ENCODE measurements around the gene EFNB2. TPM values are rescaled to one million over a fixed set of nuclear protein-coding genes. Genes with fewer than 3 reads are reported as not detected.

Gene EFNB2
- total RNA-seq, 1 experiment from 2014 or later = 0.24 TPM

GRCh38 chr13:106493533-106494220 is 41.8 kb downstream of the EFNB2 start:
- in situ Hi-C loops (cut with HindIII; ENCODE audit: low pct_unique_long_range_greater_than_20kb, low sequenced_read_pairs) = no loop called here
- DNase-seq (ENCODE audit: low read depth, low spot score) = no peak

DNA sequence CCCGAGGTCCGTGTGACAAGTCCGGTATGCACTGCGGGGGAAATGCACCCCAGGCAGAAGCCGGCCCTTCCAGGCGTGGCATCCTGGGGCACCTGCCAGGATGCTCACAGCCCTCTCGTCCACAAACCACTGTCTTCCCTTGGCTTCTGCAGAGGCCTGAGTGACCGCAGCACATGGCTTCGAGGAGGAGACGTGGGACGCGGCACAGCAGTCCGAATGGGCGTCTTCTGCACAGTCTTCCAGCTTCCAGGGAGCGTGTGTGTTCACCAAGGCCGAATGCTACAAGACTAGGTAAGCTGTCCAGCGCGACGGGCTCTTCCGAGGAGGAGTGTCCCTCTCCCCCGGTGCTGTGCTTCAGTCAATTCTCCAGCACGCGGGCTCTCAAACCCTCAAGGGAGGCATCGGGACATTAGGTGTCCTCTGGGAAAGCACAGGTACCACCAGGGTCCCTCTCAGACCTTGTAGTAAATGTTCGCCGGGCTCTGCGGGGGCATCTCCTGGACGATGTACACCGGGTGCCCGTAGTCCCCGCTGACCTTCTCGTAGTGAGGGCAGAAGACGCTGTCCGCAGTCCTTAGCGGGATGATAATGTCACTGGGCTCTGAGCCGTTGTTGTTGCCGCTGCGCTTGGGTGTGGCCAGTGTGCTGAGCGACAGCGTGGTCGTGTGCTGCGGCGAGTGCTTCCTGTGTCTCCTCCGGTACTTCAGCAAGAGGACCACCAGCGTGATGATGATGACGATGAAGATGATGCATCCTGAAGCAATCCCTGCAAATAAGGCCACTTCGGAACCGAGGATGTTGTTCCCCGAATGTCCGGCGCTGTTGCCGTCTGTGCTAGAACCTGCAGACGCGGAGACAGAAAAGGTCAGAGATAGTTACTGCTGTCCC is 42.6 kb downstream of the EFNB2 start:
- in situ Hi-C loops (cut with HindIII; ENCODE audit: low pct_unique_long_range_greater_than_20kb, low sequenced_read_pairs) = no loop called here
- no peak for DNase-seq (ENCODE audit: low read depth, low spot score)

DNA sequence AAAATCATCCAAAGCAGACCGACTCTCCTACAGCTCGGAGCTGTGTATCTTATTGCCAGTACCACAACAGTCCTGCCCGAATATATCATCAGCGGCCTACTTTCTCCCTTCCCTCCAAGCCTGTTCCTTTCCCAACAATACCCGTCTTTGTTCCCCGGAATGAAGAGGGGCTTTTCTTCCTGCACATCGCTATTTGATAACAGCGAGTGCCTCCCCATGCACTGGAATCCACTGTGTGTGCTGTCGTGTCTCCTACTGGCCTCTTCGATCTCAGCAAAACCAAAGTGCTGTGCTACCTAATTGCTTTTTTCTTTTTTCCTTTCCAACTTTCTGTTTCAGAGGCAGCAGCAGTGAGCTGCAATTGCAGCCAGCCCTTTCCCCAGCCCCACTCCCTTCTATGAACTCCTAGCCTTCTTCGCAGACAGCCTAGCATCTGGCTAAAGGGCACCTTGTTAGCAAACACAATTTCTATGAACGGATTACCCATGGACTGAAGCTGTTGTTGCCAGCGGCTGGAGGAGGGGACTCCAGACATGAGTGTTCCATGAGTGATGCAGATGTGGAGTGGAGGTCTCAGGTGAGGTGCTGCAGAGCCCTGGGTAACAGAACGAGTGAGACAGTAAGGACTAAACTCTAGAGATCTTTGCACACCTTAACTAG is 43.4 kb downstream of the EFNB2 start:
- in situ Hi-C loops (cut with HindIII; ENCODE audit: low pct_unique_long_range_greater_than_20kb, low sequenced_read_pairs) = no loop called here
- peak; percentile 74 for DNase-seq (ENCODE audit: low read depth, low spot score)

DNA sequence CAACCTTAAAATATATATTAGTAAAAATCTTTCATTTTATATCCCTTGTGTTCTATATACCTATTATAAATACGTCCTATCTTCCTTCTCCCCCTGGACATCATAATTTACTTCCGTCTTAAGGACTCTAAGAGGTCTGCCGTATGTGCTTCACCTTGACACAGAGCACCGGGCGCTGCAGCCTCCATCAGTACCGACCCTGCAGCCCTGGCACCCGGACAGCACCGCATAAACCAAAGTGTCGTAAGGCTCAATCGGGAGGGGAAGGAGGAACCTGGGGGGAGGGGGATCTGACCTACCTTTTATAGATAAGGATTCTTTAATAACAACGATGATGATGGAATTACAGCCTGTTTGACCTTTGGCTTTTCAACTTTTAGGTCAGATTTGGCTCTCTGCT is 44.0 kb downstream of the EFNB2 start:
- in situ Hi-C loops (cut with HindIII; ENCODE audit: low pct_unique_long_range_greater_than_20kb, low sequenced_read_pairs) = no loop called here
- no peak for DNase-seq (ENCODE audit: low read depth, low spot score)

DNA sequence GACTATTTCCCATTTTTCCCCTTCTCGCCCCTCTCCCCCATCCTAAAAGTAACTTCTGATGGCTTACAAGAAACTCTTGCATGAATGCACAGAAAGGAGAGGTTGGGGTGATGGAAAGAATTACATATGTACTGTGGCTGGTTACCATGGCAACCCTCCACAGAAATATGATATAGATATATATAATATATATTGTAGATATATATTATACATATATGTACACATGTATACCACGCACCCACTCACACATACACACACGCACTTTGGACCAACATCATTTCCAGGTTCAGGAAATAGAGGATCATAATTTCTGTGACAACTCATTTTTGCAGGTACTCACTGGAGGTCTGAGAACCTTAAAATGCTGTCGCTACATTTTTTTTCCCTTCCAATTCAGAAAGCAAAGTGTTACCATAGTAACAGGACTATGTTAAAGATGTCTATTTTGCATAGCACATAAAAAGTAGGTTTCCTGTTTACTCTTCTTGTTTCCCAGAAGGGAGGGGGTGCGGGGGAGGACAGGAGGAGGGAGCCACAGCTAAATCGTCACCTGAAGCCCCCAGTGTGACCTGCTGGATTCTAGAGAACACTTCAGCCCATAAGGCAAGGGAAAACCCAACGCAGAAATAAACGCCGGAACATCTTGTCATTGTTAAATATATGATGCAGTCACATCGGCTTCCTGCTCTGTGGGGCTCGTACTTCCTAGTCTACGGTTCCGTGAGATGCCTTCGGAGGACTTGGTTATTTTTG is 44.7 kb downstream of the EFNB2 start:
- DNase-seq (ENCODE audit: low read depth, low spot score) = no peak
- in situ Hi-C loops (cut with HindIII; ENCODE audit: low pct_unique_long_range_greater_than_20kb, low sequenced_read_pairs) = no loop called here

DNA sequence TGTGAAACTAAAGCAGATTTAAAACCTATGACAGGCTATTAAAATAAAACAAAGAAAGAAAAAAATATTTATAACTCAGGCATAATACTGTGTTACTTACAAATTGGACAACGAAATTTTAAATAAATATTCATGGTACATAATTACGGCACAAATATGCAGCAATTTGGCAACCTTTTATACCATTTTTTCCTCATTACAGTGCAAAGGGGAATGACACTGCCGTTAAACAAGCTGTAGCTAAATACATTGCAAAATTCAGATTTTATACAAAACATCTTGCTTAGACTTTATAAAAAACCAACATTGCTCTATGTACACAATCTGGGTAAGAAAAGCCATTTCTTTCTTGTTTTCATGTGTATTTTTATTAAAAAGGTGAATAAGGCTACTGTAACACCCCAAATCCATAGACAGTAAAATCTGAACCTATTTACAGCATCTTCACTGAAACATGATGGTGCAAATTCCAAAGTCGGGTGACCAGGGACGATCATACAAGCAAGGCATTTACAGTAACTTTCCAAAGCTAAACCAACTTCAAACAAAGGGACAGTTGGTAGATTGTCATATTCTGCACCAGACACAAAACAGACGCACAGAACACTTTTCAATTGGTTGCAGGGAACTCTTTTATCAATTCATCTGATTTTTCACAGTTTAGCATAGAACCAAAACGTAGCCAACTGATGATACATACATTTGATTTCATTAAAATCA is 45.5 kb downstream of the EFNB2 start:
- no peak for DNase-seq (ENCODE audit: low read depth, low spot score)
- in situ Hi-C loops (cut with HindIII; ENCODE audit: low pct_unique_long_range_greater_than_20kb, low sequenced_read_pairs) = no loop called here

DNA sequence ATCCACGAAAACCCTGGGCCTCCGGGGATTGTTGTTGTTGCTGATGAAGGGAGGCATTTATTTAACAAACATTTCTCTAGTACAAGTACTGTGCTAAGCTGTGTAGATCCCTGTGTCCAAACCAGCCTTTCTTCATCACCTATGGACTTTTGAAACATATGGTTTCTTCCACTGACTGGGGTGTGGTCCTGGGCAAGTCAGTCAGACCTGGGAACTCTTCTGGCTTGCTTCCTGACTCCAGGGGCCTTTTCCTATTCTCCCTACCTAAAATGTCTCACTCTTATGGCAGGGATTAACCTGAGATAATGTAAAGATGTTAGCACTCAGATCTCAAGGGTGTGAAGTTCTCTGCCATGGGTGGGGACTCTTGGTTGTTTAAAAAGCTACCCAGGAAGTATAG is 46.8 kb downstream of the EFNB2 start:
- DNase-seq (ENCODE audit: low read depth, low spot score) = no peak
- in situ Hi-C loops (cut with HindIII; ENCODE audit: low pct_unique_long_range_greater_than_20kb, low sequenced_read_pairs) = no loop called here

- DNase-seq (ENCODE audit: low read depth, low spot score) = no peak
- in situ Hi-C loops (cut with HindIII; ENCODE audit: low pct_unique_long_range_greater_than_20kb, low sequenced_read_pairs) = no loop called here
Measured at GRCh38 chr13:106488076-106488475, 47.4 kb downstream of the EFNB2 start.

DNA sequence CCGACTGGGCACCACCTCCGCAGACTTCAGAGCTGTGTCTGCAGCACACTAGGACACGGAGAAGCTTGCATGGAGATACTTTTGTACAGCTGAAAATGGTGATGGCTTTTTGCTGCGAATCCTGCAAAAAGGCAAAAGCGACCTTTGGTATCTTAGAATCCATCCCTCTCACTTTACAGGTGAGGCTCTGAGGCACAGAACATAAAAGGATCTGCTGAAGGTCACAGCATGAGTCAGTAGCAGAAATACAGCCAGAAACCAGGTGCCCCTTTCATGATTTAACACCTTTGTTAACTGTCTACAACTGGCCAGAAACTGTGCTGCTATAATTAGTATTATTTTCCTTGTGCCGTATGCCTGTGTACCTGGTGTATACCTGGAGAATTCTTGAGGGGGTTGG is 48.3 kb downstream of the EFNB2 start:
- in situ Hi-C loops (cut with HindIII; ENCODE audit: low pct_unique_long_range_greater_than_20kb, low sequenced_read_pairs) = no loop called here
- DNase-seq (ENCODE audit: low read depth, low spot score) = no peak

- no peak for DNase-seq (ENCODE audit: low read depth, low spot score)
- in situ Hi-C loops (cut with HindIII; ENCODE audit: low pct_unique_long_range_greater_than_20kb, low sequenced_read_pairs) = no loop called here
Measured at GRCh38 chr13:106486287-106486686, 49.2 kb downstream of the EFNB2 start.

GRCh38 chr13:106484537-106485193 is 50.8 kb downstream of the EFNB2 start:
- DNase-seq (ENCODE audit: low read depth, low spot score) = no peak
- in situ Hi-C loops (cut with HindIII; ENCODE audit: low pct_unique_long_range_greater_than_20kb, low sequenced_read_pairs) = no loop called here

- no peak for DNase-seq (ENCODE audit: low read depth, low spot score)
- in situ Hi-C loops (cut with HindIII; ENCODE audit: low pct_unique_long_range_greater_than_20kb, low sequenced_read_pairs) = no loop called here
Measured at GRCh38 chr13:106484084-106484483, 51.4 kb downstream of the EFNB2 start.

DNA sequence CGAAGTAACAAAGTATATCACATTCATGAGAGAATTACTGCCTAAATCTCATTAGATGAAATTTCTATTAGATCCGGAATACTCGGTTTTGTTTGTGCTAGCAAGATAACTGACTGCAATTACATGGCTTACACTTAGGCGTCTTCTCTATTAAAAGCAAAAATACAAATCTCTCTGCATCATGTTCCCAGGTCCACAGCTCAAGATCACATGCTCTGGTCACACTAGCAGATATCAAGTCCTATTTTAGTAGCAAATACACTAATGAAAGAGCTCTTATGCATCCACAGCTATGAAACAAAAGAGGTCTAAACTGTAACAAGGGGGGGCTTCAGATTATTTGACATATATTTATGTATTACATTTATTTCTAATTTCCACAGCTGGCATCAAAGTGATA is 53.5 kb downstream of the EFNB2 start:
- DNase-seq (ENCODE audit: low read depth, low spot score) = no peak
- in situ Hi-C loops (cut with HindIII; ENCODE audit: low pct_unique_long_range_greater_than_20kb, low sequenced_read_pairs) = no loop called here

GRCh38 chr13:106480351-106480910 is 55.0 kb downstream of the EFNB2 start:
- DNase-seq (ENCODE audit: low read depth, low spot score) = no peak
- in situ Hi-C loops (cut with HindIII; ENCODE audit: low pct_unique_long_range_greater_than_20kb, low sequenced_read_pairs) = no loop called here

DNA sequence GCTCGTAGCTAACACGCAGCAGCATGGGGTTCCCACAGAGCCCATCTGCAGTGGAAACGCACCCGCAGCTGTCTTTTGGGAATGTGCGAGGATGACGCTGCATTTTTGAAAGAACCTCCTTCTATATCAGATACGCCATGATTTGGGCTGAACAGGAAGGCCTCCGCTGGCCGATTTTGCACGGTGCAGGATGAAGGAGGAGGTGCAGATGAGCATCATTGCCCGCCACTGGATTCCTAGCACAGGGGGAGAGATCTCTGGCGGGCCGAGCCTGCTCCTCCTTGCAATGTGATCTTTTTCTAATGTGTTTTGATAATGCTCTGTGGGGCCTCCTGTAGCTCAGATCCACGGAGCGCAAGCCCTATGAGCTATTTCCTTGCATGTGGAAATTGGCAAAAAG is 55.5 kb downstream of the EFNB2 start:
- in situ Hi-C loops (cut with HindIII; ENCODE audit: low pct_unique_long_range_greater_than_20kb, low sequenced_read_pairs) = no loop called here
- DNase-seq (ENCODE audit: low read depth, low spot score) = no peak

- no peak for DNase-seq (ENCODE audit: low read depth, low spot score)
- in situ Hi-C loops (cut with HindIII; ENCODE audit: low pct_unique_long_range_greater_than_20kb, low sequenced_read_pairs) = no loop called here
Measured at GRCh38 chr13:106478116-106478515, 57.3 kb downstream of the EFNB2 start.

DNA sequence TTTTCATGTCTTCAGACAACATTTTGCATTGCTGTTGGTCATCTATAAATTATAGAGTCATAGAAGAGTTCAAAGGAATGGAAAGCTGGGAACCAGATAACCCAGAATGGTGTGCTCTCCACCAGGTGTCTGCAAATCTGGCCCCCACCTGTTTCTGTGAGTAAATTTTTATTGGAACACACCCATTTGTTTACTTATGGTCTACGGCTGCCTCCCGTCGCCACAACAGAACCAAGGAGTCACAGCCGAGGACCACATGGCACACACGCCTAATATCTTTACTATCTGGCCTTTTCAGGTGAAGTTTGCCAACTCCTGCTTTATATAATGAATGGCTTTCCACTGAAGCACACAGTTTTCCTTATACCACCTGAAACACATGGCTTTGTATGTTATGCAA is 58.2 kb downstream of the EFNB2 start:
- no peak for DNase-seq (ENCODE audit: low read depth, low spot score)
- in situ Hi-C loops (cut with HindIII; ENCODE audit: low pct_unique_long_range_greater_than_20kb, low sequenced_read_pairs) = no loop called here
